ENCODE measurements around the gene ZNF526. TPM values are rescaled to one million over a fixed set of nuclear protein-coding genes. Genes with fewer than 3 reads are reported as not detected.

The ZNF526 gene
- total RNA-seq, 2 experiments from 2014 or later = 5.0 to 6.2 TPM

GRCh38 chr19:42275517-42275916 lies 55.4 kb downstream of the ZNF526 start:
- intact Hi-C loops (cut with DNase I, micrococcal nuclease) = no loop called here
- Histone ChIP-seq H3K27me3 (ENCODE audit: control insufficient read depth in 1 of 2, insufficient read depth in 2 of 2, low read length in 2 of 2) (no peaks in the 10 kb centered on the region), H3K4me1 (ENCODE audit: insufficient read depth, low read length) (peaks cover 78% of the 10 kb centered on the region), H3K36me3 (ENCODE audit: insufficient read depth, low read length) (peaks cover 35% of the 10 kb centered on the region), H3K27ac (ENCODE audit: low read depth in 1 of 2, low read length in 2 of 2) (peak overlapping the region in 1 of 2 donors; percentile 34), H3K4me3 (ENCODE audit: low read length) (no peak overlapping the region), H3K9me3 (ENCODE audit: control insufficient read depth in 1 of 2, insufficient read depth in 1 of 2, low read length in 2 of 2) (no peaks in the 10 kb centered on the region)
- Mint-ChIP-seq H3K4me1 (ENCODE audit: low read depth) (peaks cover 47% of the 10 kb centered on the region), H3K4me3 (peak overlapping the region; percentile 10), H3K36me3 (ENCODE audit: low read depth) (peaks cover 32% of the 10 kb centered on the region), H3K27me3 (no peaks in the 10 kb centered on the region), H3K9me3 (no peaks in the 10 kb centered on the region), H3K27ac (peak overlapping the region; percentile 69)
- no peak for TF ChIP-seq CTCF (IDR thresholded peaks at IDR 0.05)
- DNase-seq = no peak
- CTCF ChIA-PET = no interaction called here
- POLR2A ChIA-PET = no interaction called here
- no peak for ATAC-seq (ENCODE audit: poor library complexity)

GRCh38 chr19:42276284-42276683 lies 56.2 kb downstream of the ZNF526 start:
- Histone ChIP-seq H3K4me1 (ENCODE audit: insufficient read depth, low read length) (peaks cover 78% of the 10 kb centered on the region), H3K4me3 (ENCODE audit: low read length) (no peak overlapping the region), H3K27ac (ENCODE audit: low read depth in 1 of 2, low read length in 2 of 2) (no peak overlapping the region), H3K27me3 (ENCODE audit: control insufficient read depth in 1 of 2, insufficient read depth in 2 of 2, low read length in 2 of 2) (no peaks in the 10 kb centered on the region), H3K36me3 (ENCODE audit: insufficient read depth, low read length) (peaks cover 35% of the 10 kb centered on the region), H3K9me3 (ENCODE audit: control insufficient read depth in 1 of 2, insufficient read depth in 1 of 2, low read length in 2 of 2) (no peaks in the 10 kb centered on the region)
- Mint-ChIP-seq H3K4me3 (peak overlapping the region; percentile 11), H3K27me3 (no peaks in the 10 kb centered on the region), H3K36me3 (ENCODE audit: low read depth) (peaks cover 25% of the 10 kb centered on the region), H3K9me3 (no peaks in the 10 kb centered on the region), H3K4me1 (ENCODE audit: low read depth) (peaks cover 41% of the 10 kb centered on the region), H3K27ac (peak overlapping the region; percentile 57)
- ATAC-seq (ENCODE audit: poor library complexity) = no peak
- DNase-seq = peak in 2 of 14 experiments; percentile 2 to 34
- no peak for TF ChIP-seq CTCF (IDR thresholded peaks at IDR 0.05)
- CTCF ChIA-PET = no interaction called here
- intact Hi-C loops (cut with DNase I, micrococcal nuclease) = no loop called here
- POLR2A ChIA-PET = no interaction called here

- Histone ChIP-seq H3K9me3 (ENCODE audit: control insufficient read depth in 1 of 2, insufficient read depth in 1 of 2, low read length in 2 of 2) (no peaks in the 10 kb centered on the region), H3K27me3 (ENCODE audit: control insufficient read depth in 1 of 2, insufficient read depth in 2 of 2, low read length in 2 of 2) (no peaks in the 10 kb centered on the region), H3K36me3 (ENCODE audit: insufficient read depth, low read length) (peaks cover 31% of the 10 kb centered on the region), H3K27ac (ENCODE audit: low read depth in 1 of 2, low read length in 2 of 2) (no peak overlapping the region), H3K4me1 (ENCODE audit: insufficient read depth, low read length) (peaks cover 78% of the 10 kb centered on the region), H3K4me3 (ENCODE audit: low read length) (no peak overlapping the region)
- Mint-ChIP-seq H3K9me3 (no peaks in the 10 kb centered on the region), H3K4me3 (no peak overlapping the region), H3K27ac (peak overlapping the region; percentile 57), H3K4me1 (ENCODE audit: low read depth) (peaks cover 44% of the 10 kb centered on the region), H3K27me3 (no peaks in the 10 kb centered on the region), H3K36me3 (ENCODE audit: low read depth) (peaks cover 21% of the 10 kb centered on the region)
- ChIA-PET POLR2A (no interaction called here), CTCF (no interaction called here)
- intact Hi-C loops (cut with DNase I, micrococcal nuclease) = no loop called here
- DNase-seq (peak in 2 of 14 experiments; percentile 11 to 15), ATAC-seq (ENCODE audit: poor library complexity) (no peak)
- no peak for TF ChIP-seq CTCF (IDR thresholded peaks at IDR 0.05)
These were observed 56.7 kb downstream of the ZNF526 start for GRCh38 chr19:42276821-42277220.

Other genes with a start within 250 kb of the ZNF526 start
- gene ATP1A3, start 226.1 kb upstream of the ZNF526 start, total RNA-seq = 1 to 10 TPM; 3.2 to 4.6 TPM
- gene GRIK5, start 150.1 kb upstream of the ZNF526 start, total RNA-seq = under 1 TPM; 0.66 to 0.75 TPM
- gene ZNF574, start 144.1 kb upstream of the ZNF526 start, total RNA-seq = 10 to 100 TPM; 21.5 to 24.0 TPM
- gene POU2F2, start 87.9 kb upstream of the ZNF526 start, total RNA-seq = 10 to 100 TPM; 18.6 to 19.9 TPM
- 100 to 1,000 TPM in 1 of 2 experiments, 10 to 100 TPM in 1; 96.5 to 103 TPM for gene DEDD2, start 2.6 kb upstream of the ZNF526 start, total RNA-seq
- gene GSK3A, start 22.3 kb downstream of the ZNF526 start, total RNA-seq = 10 to 100 TPM; 13.6 to 13.9 TPM
- gene ERF, start 34.8 kb downstream of the ZNF526 start, total RNA-seq = 100 to 1,000 TPM; 105 to 113 TPM
- 100 to 1,000 TPM; 114 to 119 TPM for gene CIC, start 48.9 kb downstream of the ZNF526 start, total RNA-seq
- gene PRR19, start 81.8 kb downstream of the ZNF526 start, total RNA-seq = under 1 TPM in 1 of 2 experiments, not detected in 1; 0.16 TPM
- 10 to 100 TPM; 10.6 to 11.8 TPM for gene PAFAH1B3, start 82.3 kb downstream of the ZNF526 start, total RNA-seq
- gene TMEM145, start 93.0 kb downstream of the ZNF526 start, total RNA-seq = not detected
- 1 to 10 TPM; 4.1 to 4.2 TPM for gene MEGF8, start 105.3 kb downstream of the ZNF526 start, total RNA-seq
- not detected for gene CNFN, start 170.0 kb downstream of the ZNF526 start, total RNA-seq
- gene LIPE, start 207.1 kb downstream of the ZNF526 start, total RNA-seq = 1 to 10 TPM; 7.6 to 8.2 TPM
- gene CXCL17, start 222.6 kb downstream of the ZNF526 start, total RNA-seq = not detected

All from CD4-positive, alpha-beta T cell (primary cell).